ENCODE results near the gene TCF7L2.

TCF7L2 gene

GRCh38 chr10:113021268-113022040, 71.4 kb downstream of the TCF7L2 start:
- ATAC-seq (ENCODE audit: low read depth) = no peak
- DNase-seq (ENCODE audit: low spot score in 2 of 2) = no peak
- H3K9me3 Mint-ChIP-seq = no peaks in the 10 kb centered on the region
- no peak overlapping the region for H3K4me3 Mint-ChIP-seq
- no peaks in the 10 kb centered on the region for H3K36me3 Mint-ChIP-seq
- no peaks in the 10 kb centered on the region for H3K4me1 Mint-ChIP-seq
- peaks cover 5% of the 10 kb centered on the region for H3K27me3 Mint-ChIP-seq
- no peak overlapping the region for H3K27ac Mint-ChIP-seq

GRCh38 chr10:113022265-113022664, 72.2 kb downstream of the TCF7L2 start:
- H3K36me3 Mint-ChIP-seq = no peaks in the 10 kb centered on the region
- no peak overlapping the region for H3K4me3 Mint-ChIP-seq
- peaks cover 5% of the 10 kb centered on the region for H3K27me3 Mint-ChIP-seq
- DNase-seq (ENCODE audit: low spot score in 2 of 2) (no peak), ATAC-seq (ENCODE audit: low read depth) (no peak)
- no peaks in the 10 kb centered on the region for H3K9me3 Mint-ChIP-seq
- H3K27ac Mint-ChIP-seq = no peak overlapping the region
- no peaks in the 10 kb centered on the region for H3K4me1 Mint-ChIP-seq

DNA sequence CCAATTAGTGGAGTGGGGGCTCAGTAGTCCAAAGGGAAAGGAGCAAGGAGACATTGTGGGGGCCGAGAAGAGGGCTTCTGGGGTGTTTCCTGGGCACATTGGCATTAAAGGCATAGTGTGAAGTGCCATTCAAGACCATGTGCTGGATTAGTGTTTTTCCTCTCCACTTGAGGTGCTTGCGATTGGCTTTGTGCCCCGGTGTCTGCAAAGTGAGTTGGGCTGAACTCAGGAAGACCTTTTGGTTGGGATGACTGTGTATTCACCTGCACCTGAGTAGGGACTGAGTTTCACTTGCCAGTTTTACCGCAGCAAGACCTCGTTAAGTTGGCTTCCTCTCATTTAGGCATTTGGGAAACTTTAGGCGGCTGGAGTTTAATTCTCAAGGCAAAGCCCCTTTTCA, 73.0 kb downstream of the TCF7L2 start:
- H3K27me3 Mint-ChIP-seq = peaks cover 7% of the 10 kb centered on the region
- DNase-seq (ENCODE audit: low spot score in 2 of 2) = no peak
- peaks cover 1% of the 10 kb centered on the region for H3K36me3 Mint-ChIP-seq
- no peaks in the 10 kb centered on the region for H3K9me3 Mint-ChIP-seq
- ATAC-seq (ENCODE audit: low read depth) = no peak
- no peaks in the 10 kb centered on the region for H3K4me1 Mint-ChIP-seq
- H3K4me3 Mint-ChIP-seq = no peak overlapping the region
- no peak overlapping the region for H3K27ac Mint-ChIP-seq

- Mint-ChIP-seq H3K27ac (no peak overlapping the region), H3K4me3 (no peak overlapping the region), H3K4me1 (no peaks in the 10 kb centered on the region), H3K9me3 (no peaks in the 10 kb centered on the region), H3K36me3 (peaks cover 1% of the 10 kb centered on the region), H3K27me3 (peaks cover 5% of the 10 kb centered on the region)
- ATAC-seq (ENCODE audit: low read depth) = no peak
- DNase-seq (ENCODE audit: low spot score in 2 of 2) = no peak
These were observed 74.9 kb downstream of the TCF7L2 start for GRCh38 chr10:113024930-113025329.

DNA sequence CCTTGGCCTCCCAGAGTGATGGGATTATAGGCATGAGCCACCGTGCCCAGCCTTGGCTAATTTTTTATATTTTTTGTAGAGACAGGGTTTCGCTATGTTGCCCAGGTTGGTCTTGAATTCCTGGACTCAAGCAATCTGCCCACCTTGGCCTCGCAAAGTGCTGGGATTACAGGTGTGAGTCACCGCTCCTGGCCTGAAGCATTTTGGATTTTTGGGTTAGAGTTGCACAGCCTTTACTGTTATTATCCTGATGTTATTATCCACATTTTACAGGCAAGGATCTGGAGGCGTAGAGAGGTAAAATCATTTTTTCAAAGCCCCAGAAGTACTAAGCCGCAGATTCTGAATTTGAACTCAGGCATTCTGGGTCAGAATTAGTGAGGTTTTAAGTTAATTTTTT, 75.4 kb downstream of the TCF7L2 start:
- ATAC-seq (ENCODE audit: low read depth) = no peak
- peaks cover 6% of the 10 kb centered on the region for H3K27me3 Mint-ChIP-seq
- no peak overlapping the region for H3K27ac Mint-ChIP-seq
- no peaks in the 10 kb centered on the region for H3K4me1 Mint-ChIP-seq
- H3K36me3 Mint-ChIP-seq = peaks cover 1% of the 10 kb centered on the region
- H3K4me3 Mint-ChIP-seq = no peak overlapping the region
- DNase-seq (ENCODE audit: low spot score in 2 of 2) = no peak
- H3K9me3 Mint-ChIP-seq = no peaks in the 10 kb centered on the region

DNA sequence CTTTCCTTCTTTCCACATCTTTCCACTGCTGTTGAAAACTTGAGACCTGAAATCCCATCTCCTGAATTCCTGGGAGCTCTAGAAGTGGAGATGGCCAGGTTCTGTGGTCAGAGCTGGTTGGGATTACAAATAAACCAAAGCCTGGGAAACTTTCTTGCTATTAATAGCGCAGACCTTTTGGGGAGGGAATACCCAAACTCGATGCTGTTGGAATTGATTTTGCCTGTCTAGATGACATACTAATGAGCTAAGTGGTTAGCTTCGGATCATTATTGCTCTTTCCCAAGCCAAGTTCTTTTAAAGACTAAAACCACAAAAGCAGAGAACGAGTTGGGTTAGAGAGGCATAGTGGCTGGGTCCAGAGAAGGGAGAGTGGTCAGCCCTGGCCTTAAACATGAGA, 76.6 kb downstream of the TCF7L2 start:
- ATAC-seq (ENCODE audit: low read depth) = no peak
- Mint-ChIP-seq H3K27me3 (peaks cover 6% of the 10 kb centered on the region), H3K36me3 (peaks cover 1% of the 10 kb centered on the region), H3K4me3 (no peak overlapping the region), H3K4me1 (no peaks in the 10 kb centered on the region), H3K27ac (no peak overlapping the region), H3K9me3 (no peaks in the 10 kb centered on the region)
- DNase-seq (ENCODE audit: low spot score in 2 of 2) = no peak

DNA sequence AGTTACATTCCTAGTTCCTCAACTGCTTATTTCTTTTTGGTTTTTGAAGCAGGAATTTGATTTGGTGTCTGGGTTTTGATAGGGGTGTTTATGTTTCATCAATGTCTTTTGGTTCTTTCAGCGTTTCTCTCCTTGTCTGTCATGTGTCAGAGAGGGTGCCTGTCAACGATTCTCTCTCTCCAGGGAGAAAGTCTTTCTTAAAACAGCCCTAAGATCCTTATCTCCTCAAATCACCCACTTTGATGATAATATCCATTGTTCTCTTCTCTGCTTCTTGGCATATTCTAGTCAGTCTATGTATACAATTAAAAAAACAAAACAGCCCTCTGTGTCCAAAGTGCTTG, 77.2 kb downstream of the TCF7L2 start:
- ATAC-seq (ENCODE audit: low read depth) (no peak), DNase-seq (ENCODE audit: low spot score in 2 of 2) (no peak)
- no peak overlapping the region for H3K27ac Mint-ChIP-seq
- H3K4me1 Mint-ChIP-seq = no peaks in the 10 kb centered on the region
- H3K27me3 Mint-ChIP-seq = peaks cover 7% of the 10 kb centered on the region
- H3K9me3 Mint-ChIP-seq = no peaks in the 10 kb centered on the region
- no peak overlapping the region for H3K4me3 Mint-ChIP-seq
- peaks cover 1% of the 10 kb centered on the region for H3K36me3 Mint-ChIP-seq

DNA sequence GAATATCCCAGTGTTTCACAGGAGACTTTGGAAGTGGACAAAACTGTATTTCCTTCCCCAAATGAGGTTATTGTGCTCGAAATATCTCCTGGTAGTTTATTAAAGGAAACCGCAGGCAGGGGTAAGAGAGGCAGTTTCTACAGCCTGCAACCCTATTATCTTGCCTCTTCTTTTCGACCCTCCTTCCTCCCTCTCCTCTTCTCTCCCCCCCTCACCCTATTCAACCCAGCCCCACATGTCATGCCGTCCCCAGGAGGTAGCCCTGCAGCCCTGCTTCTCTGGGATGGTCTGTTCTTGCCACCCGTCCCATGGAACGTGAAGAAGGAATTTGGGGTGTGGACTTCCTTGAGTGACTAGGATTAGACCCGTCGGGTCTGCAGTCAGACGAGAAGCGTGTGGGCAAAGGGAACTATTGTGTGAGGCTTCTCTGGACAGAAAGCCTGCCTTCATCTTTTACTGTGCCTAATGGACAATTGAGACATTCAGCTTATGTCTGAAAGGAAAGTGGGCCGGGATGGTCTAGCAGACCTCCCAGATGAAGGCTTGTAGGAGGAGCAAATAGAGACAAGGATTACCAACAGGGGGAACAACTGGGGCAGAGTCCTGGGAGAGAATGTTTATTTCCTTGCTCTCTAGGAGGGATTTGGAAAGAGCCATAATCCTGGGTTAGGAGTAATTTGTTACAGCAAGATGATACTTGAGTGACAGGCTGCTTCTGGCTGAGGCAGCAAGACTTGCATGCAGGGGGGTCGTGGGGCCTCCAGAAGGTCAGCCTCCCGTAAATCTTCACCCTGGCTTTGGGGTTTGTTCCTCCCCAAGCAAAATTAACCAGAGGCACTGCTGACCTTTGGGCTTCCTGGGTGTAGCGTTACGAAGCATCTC, 77.8 kb downstream of the TCF7L2 start:
- ATAC-seq (ENCODE audit: low read depth) (no peak), DNase-seq (ENCODE audit: low spot score in 2 of 2) (no peak)
- peaks cover 7% of the 10 kb centered on the region for H3K27me3 Mint-ChIP-seq
- no peaks in the 10 kb centered on the region for H3K9me3 Mint-ChIP-seq
- no peaks in the 10 kb centered on the region for H3K4me1 Mint-ChIP-seq
- H3K27ac Mint-ChIP-seq = no peak overlapping the region
- H3K36me3 Mint-ChIP-seq = peaks cover 1% of the 10 kb centered on the region
- H3K4me3 Mint-ChIP-seq = no peak overlapping the region

DNA sequence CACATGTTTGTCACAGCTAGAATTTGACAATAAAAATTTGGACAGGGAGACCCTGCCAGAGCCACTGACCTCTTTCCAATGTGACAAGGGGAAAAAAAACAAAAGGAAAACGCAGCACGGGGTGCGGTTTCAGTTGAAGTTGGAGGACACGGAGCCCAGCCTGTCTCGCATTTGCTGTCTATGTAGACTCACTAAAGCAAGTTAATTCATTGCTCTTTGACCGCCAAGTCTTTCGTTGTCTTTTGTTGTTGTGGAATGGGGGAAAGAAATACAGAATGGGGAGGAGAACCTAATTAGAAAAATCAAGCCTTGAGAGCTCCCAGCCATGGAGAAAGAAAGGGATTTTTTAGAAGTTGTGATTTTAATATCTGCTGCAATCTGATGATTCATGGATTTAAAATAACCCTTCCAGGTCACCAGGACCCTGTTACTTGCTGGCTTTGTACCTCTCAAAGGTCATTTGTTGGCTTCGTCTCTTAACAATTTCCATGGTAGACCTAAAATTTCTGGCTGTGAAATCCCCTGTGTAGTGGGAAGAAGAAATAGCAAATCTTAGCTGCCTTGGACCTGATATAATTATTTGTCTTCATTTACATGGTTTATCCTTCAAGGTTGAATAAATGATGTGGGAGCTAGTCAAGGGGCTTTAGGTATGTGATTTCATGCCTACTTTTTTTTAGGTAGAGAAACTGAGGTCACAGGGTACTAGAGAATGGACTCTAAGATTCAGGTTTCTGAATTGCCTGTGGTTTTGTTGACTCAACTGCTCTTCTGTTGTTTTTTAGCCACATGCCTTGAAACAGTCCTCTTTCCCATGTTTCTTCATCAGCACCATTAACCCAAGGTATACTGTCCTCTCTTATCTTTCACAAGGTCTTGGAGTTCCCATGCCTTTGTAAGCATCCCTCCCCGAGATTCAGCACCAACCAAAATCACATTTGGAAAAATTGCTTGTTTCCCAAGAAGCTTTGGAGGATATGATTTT, 78.7 kb downstream of the TCF7L2 start:
- Mint-ChIP-seq H3K4me1 (no peaks in the 10 kb centered on the region), H3K27me3 (peaks cover 7% of the 10 kb centered on the region), H3K9me3 (no peaks in the 10 kb centered on the region), H3K4me3 (no peak overlapping the region), H3K27ac (no peak overlapping the region), H3K36me3 (peaks cover 1% of the 10 kb centered on the region)
- no peak for DNase-seq (ENCODE audit: low spot score in 2 of 2)
- no peak for ATAC-seq (ENCODE audit: low read depth)

DNA sequence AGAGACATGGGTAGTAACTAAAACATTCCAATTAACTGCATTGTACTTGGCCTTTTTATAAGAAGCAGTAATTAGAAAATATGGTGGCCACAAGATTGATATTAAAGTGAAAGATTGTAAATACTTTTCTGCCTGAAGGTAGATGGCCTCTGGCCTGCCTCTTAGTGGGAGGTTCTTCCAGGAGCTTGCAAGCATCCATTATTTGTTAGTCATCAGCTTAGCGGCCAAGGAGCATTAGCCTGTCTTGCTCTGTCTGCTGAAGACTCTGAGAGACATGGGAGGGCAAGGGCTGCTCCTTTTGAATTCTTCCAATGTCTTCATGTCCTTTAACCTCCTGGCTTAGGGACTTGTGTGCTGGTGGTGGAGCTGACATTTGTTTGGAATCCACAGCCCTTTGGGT, 80.4 kb downstream of the TCF7L2 start:
- no peak for DNase-seq (ENCODE audit: low spot score in 2 of 2)
- Mint-ChIP-seq H3K36me3 (peaks cover 1% of the 10 kb centered on the region), H3K4me3 (no peak overlapping the region)

DNA sequence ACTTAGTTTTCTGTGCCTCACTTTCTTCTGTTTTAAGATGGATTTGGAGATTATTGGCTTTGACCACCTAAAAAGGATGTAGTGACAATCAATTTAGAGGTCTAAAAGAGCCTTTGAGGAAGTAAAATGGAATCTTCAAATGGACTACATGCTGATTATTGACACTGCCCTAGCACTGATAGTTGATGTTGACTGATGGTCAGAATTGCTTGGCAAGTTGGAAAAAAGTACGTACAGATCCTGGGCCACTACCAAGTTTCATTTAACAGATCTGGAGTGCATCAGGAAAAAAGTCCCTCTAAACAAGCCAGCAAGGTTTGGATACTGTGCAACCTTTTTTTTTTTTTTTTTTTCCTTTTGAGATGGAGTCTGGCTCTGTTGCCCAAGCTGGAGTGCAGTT, 81.1 kb downstream of the TCF7L2 start:
- H3K4me1 Mint-ChIP-seq = no peaks in the 10 kb centered on the region
- H3K27ac Mint-ChIP-seq = no peak overlapping the region

More for the DNA sequence above, 80.4 kb downstream of the TCF7L2 start:
- Mint-ChIP-seq H3K9me3 (peaks cover 1% of the 10 kb centered on the region), H3K27ac (no peak overlapping the region), H3K4me1 (no peaks in the 10 kb centered on the region), H3K27me3 (peaks cover 12% of the 10 kb centered on the region)
- no peak for ATAC-seq (ENCODE audit: low read depth)

DNA sequence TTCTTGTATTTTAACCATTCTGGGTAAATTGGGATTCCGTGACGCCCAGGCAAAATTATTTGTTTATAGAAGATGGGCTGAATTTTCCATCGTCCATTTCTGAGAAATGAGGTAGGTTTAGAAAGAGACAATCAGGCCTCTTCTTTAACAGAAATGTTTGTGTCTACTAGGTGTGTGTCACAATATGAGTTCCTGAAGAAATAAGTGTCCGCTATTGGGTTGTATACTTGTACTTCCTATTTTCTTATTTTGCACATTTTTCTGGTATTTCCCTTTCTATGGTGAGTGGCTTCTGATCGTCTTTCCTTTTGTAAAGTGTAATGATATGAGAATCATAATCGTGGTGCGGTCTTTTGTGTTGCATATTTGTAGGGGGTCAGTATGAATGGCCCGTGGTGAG, 83.9 kb downstream of the TCF7L2 start:
- ATAC-seq (ENCODE audit: low read depth) (no peak), DNase-seq (ENCODE audit: low spot score in 2 of 2) (no peak)
- H3K27me3 Mint-ChIP-seq = peaks cover 10% of the 10 kb centered on the region
- peaks cover 1% of the 10 kb centered on the region for H3K9me3 Mint-ChIP-seq
- H3K4me3 Mint-ChIP-seq = no peak overlapping the region
- H3K36me3 Mint-ChIP-seq = no peaks in the 10 kb centered on the region
- no peak overlapping the region for H3K27ac Mint-ChIP-seq
- no peaks in the 10 kb centered on the region for H3K4me1 Mint-ChIP-seq

More for the DNA sequence above, 81.1 kb downstream of the TCF7L2 start:
- H3K4me3 Mint-ChIP-seq = no peak overlapping the region
- DNase-seq (ENCODE audit: low spot score in 2 of 2) (no peak), ATAC-seq (ENCODE audit: low read depth) (no peak)
- H3K36me3 Mint-ChIP-seq = peaks cover 1% of the 10 kb centered on the region
- peaks cover 1% of the 10 kb centered on the region for H3K9me3 Mint-ChIP-seq
- peaks cover 12% of the 10 kb centered on the region for H3K27me3 Mint-ChIP-seq

GRCh38 chr10:113035732-113036312, 85.8 kb downstream of the TCF7L2 start:
- no peak overlapping the region for H3K4me3 Mint-ChIP-seq
- no peak overlapping the region for H3K27ac Mint-ChIP-seq
- no peaks in the 10 kb centered on the region for H3K4me1 Mint-ChIP-seq
- peaks cover 8% of the 10 kb centered on the region for H3K27me3 Mint-ChIP-seq
- ATAC-seq (ENCODE audit: low read depth) (no peak), DNase-seq (ENCODE audit: low spot score in 2 of 2) (no peak)
- no peaks in the 10 kb centered on the region for H3K36me3 Mint-ChIP-seq
- peaks cover 1% of the 10 kb centered on the region for H3K9me3 Mint-ChIP-seq
